GM15510 (cell line): ENCODE data around the gene SEZ6.

ENCODE experiments used
- POLR2A ChIP-seq: IDR thresholded peaks from 3 replicates; pipeline ENCODE4 v1.6.1; 2011; ENCODE audit warnings: borderline replicate concordance; ENCODE audit not compliant: insufficient read length; ENCODE audit errors: extremely low read depth

Gene SEZ6

DNA sequence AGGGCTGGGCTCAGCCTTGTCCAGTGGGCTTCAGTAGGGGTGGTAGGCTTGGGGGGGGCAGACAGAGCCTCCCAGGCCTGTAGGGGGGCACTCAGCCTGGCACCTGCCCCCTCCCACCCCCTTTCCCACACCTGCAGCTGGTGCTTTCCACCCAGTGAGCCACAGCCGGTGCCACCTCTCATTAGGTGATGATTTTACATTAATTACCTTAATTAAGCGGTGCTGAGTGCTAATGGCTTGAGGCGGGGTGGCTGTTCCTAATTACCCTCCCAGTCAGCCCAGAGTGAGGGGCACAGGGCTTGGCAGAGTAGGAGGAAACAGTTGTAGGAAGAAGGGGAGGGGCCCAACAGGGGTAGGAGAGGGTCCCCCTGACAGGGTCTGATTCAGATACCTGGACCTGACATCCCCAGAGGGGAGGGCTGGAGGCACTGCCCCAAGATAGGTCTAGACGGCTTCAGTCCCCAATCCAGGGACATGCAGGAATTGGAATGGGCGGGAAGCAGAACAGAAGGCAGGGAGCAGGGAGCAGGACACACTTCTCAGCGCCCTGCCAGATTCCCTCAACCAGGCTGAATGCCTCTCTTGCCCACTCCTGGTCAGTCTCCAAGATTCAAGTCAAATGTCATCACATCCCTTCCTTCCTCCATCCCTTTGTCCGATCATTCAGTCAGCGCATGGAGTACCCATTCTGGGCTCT lies 28.0 kb downstream of the SEZ6 start:
- TF ChIP-seq POLR2A, result no peak

GRCh38 chr17:28975646-28976045 lies 30.2 kb downstream of the SEZ6 start:
- no peak for TF ChIP-seq POLR2A

DNA sequence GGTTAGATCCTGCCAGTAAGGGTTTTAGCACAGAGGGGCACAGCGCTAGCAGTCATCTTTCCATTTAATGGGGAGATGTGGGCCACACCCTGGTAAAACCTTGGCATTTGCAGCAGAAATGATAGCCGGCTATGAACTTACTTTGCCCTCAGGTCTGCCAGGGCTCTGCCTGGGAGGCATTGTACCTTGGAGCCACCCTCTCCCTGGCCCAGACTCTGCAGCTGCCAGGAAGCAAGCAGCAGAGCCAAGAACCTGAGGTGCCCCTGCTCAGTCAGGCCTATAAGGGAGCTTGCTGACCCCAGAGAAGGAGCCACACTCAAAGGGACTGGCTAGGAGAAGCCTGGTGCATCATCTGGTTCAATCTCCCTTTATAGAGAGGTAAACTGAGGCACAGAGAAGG lies 30.8 kb downstream of the SEZ6 start:
- no peak for TF ChIP-seq POLR2A

GRCh38 chr17:28974451-28974850 lies 31.4 kb downstream of the SEZ6 start:
- TF ChIP-seq POLR2A, result no peak

DNA sequence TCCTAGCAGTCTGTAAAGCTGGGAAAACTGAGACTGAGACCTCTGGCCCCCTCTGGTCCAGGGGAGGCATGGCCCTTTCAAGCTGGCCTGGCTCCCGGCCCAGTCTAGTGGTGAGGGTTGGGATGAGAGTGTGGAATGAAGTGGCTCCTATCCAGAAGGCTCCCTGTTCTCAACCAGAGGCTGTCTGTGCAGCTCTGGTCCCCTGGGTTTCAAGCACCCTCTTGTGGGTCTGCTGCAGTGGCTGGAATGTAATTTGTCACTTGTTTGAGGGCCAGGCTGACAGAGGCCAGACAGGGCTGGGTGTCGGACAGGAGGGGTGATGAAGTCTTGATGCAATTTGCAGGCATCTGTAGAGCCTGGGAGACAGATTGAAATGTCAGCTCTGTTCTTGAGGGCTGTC lies 32.4 kb downstream of the SEZ6 start:
- no peak for TF ChIP-seq POLR2A

- TF ChIP-seq POLR2A, result no peak
These were observed 33.4 kb downstream of the SEZ6 start for GRCh38 chr17:28972437-28972836.

- no peak for TF ChIP-seq POLR2A
These were observed 35.0 kb downstream of the SEZ6 start for GRCh38 chr17:28970879-28971278.

GRCh38 chr17:28969706-28970393 lies 36.0 kb downstream of the SEZ6 start:
- TF ChIP-seq POLR2A, result no peak

DNA sequence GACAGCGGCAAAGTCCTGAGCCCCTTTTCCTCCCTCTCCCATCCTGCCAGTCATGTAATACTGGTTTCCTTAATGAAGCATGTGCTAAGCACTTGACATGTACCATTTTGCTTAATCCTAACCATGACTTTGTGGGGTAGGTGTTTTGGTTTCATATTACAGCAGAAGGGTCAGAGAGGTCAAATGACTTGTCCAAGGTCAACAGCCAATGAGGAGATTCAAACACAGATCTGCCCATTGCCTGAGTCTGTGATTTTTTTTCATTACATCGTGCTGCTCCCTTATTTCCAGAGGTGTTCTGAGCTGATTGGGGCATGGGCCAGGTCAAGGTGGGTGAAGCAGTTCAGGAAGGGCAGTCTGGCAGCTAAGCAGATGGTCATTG lies 36.9 kb downstream of the SEZ6 start:
- TF ChIP-seq POLR2A, result no peak

- TF ChIP-seq POLR2A, result no peak
These were observed 37.5 kb downstream of the SEZ6 start for GRCh38 chr17:28968231-28968913.

- no peak for TF ChIP-seq POLR2A
These were observed 38.4 kb downstream of the SEZ6 start for GRCh38 chr17:28967221-28968135.

DNA sequence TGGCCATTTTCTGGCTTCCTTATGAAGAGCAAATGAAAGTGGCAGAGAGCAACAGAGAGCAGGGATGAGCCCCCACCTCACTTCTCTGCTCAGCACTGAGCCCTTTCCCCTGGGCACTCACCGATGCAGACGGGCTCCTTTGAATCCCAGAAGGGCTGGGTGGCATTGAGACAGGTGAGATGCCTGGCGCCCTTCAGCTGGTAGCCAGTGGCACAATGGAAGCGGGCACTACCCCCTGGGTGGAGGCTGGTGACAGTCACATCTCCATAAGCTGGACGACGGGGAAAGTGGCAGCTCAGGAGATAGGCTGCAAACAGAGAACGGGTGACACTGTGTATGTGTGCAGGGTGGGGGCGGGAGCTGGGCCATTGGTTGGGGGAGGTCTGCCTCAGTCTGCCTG lies 42.0 kb downstream of the SEZ6 start:
- TF ChIP-seq POLR2A, result no peak

- no peak for TF ChIP-seq POLR2A
These were observed 42.7 kb downstream of the SEZ6 start for GRCh38 chr17:28963055-28963611.

DNA sequence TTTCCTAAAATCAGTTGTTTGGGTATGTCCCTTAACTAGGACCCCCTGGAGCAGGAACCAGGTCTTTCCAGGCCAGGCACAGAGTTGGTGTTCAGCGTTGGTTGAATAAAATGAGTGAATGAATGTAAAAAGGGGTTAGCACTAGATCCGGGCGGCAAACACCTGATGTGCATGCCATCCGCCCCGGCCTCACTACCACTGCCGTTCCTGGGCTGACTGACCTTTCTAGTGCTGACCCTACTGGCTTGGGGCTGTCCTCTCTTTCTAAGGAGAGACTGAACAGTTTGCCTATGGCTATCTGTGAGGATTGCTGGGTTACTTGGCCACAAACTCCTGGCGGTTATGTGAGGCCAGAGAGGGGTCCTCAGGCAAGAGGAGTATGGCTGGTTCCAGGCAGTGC lies 44.4 kb downstream of the SEZ6 start:
- no peak for TF ChIP-seq POLR2A
